A549 (cell line): ENCODE results near the gene MEST. TPM values are rescaled to one million over a fixed set of nuclear protein-coding genes. Genes with fewer than 3 reads are reported as not detected.

Source experiments
- ATAC-seq, 2 experiments: fragments of 200-7000 bp in 1 of 2; fragments of >200 bp in 1 of 2; cut with Nextera tagmentation in 1 of 2; cut with Tn5 transposase in 1 of 2; 3 replicates each; pipeline versions ENCODE4 v1.8.0 to v1.9.1; 2018 to 2020; ENCODE audit warnings: mild to moderate bottlenecking in 1 of 2, moderate library complexity in 1 of 2
- CTCF ChIA-PET: fragments of 300-600 bp; sonication (Branson Sonifier 250); formaldehyde crosslinking; extraction: SDS; loops from one replicate; lab custom pipeline; 2021; ENCODE audit warnings: antibody characterized with exemption, inconsistent platforms; lab: Yijun Ruan, JAX
- POLR2A ChIA-PET: fragments of 350-600 bp; formaldehyde crosslinking; extraction: SDS; loops from one replicate; lab custom pipeline; 2021; ENCODE audit warnings: antibody characterized with exemption, inconsistent platforms; lab: Yijun Ruan, JAX
- DNase-seq, 2 experiments: peaks; one replicate each; pipeline versions ENCODE4 v3.0.0 to v3.0.0-alpha.2; 2011 to 2016; ENCODE audit warnings: low read depth in 1 of 2, low spot score in 1 of 2
- FAIRE-seq: peaks from 2 replicates; lab custom pipeline; 2011; peaks lifted over from hg19 to GRCh38; lab: Jason Lieb, UNC
- H3K27ac ChIP-seq, 2 experiments: fragments of >200 bp; sonication (Bioruptor Twin); formaldehyde crosslinking; 3 replicates each; pipeline ENCODE4 v1.5.1; 2016 to 2017
- H3K4me1 ChIP-seq: fragments of >200 bp; sonication (Bioruptor Twin); formaldehyde crosslinking; 3 replicates; pipeline ENCODE4 v1.6.1; 2016
- H3K4me2 ChIP-seq: fragments of >200 bp; sonication (Bioruptor Twin); formaldehyde crosslinking; 3 replicates; pipeline ENCODE4 v1.6.1; 2016
- H3K4me3 ChIP-seq: fragments of >200 bp; sonication (Bioruptor Twin); formaldehyde crosslinking; 3 replicates; pipeline ENCODE4 v1.5.1; 2016
- H3K9me3 ChIP-seq: fragments of >200 bp; sonication (Bioruptor Twin); formaldehyde crosslinking; 3 replicates; pipeline ENCODE4 v1.6.1; 2016
- CEBPB ChIP-seq, 2 experiments: fragments of >200 bp in 1 of 2; sonication (Bioruptor Twin) in 1 of 2; formaldehyde crosslinking in 1 of 2; IDR thresholded peaks; 2 replicates each; pipeline ENCODE4 v1.6.1; 2012 to 2016
- CHD4 ChIP-seq: fragments of 200-600 bp; sonication (generic); IDR thresholded peaks from 2 replicates; pipeline ENCODE4 v1.6.1; 2016; ENCODE audit warnings: antibody characterized with exemption, mild to moderate bottlenecking, borderline replicate concordance
- EP300 ChIP-seq, 2 experiments: fragments of >200 bp; sonication (Bioruptor Twin); formaldehyde crosslinking; IDR thresholded peaks; 2 replicates in 1 of 2; 3 replicates in 1 of 2; pipeline ENCODE4 v1.6.1; 2016 to 2017
- ESRRA ChIP-seq: fragments of 150-350 bp; IDR thresholded peaks from 2 replicates; pipeline ENCODE4 v1.6.1; 2014; ENCODE audit warnings: mild to moderate bottlenecking, low read length, borderline replicate concordance
- FOSL2 ChIP-seq, 2 experiments: fragments of 450-650 bp in 1 of 2; fragments of >200 bp in 1 of 2; sonication (Bioruptor Twin) in 1 of 2; formaldehyde crosslinking; IDR thresholded peaks; 2 replicates each; pipeline versions ENCODE4 v1.5.0 to v1.6.1; 2016 to 2020; ENCODE audit warnings: mild to moderate bottlenecking in 1 of 2, moderate library complexity in 1 of 2
- FOXS1 ChIP-seq: fragments of 250-450 bp; sonication (Bioruptor Pico); IDR thresholded peaks from 2 replicates; pipeline ENCODE4 v1.5.0; 2020; ENCODE audit warnings: mild to moderate bottlenecking, moderate library complexity
- GATA3 ChIP-seq: IDR thresholded peaks from 2 replicates; pipeline ENCODE4 v1.6.1; 2012; ENCODE audit warnings: borderline replicate concordance
- HOXA7 ChIP-seq: fragments of 250-450 bp; sonication (Bioruptor Pico); IDR thresholded peaks from 2 replicates; pipeline ENCODE4 v1.5.0; 2020; ENCODE audit warnings: mild to moderate bottlenecking, moderate library complexity
- HOXB5 ChIP-seq: fragments of 250-450 bp; sonication (Bioruptor Pico); IDR thresholded peaks from 2 replicates; pipeline ENCODE4 v1.5.0; 2020; ENCODE audit warnings: mild to moderate bottlenecking, moderate library complexity
- MAFK ChIP-seq: fragments of 450-650 bp; IDR thresholded peaks from 2 replicates; pipeline ENCODE4 v1.6.1; 2014; ENCODE audit not compliant: partially characterized antibody
- MYC ChIP-seq: IDR thresholded peaks from 2 replicates; pipeline ENCODE4 v1.6.1; 2012; ENCODE audit warnings: mild to moderate bottlenecking, inconsistent platforms, low read length, improper control_type of control experiment, borderline replicate concordance
- NFE2L2 ChIP-seq: fragments of 150-350 bp; conservative IDR thresholded peaks from 2 replicates; pipeline ENCODE4 v1.6.1; 2014; ENCODE audit warnings: low read length
- PHF8 ChIP-seq: fragments of 200-600 bp; sonication (generic); IDR thresholded peaks from 2 replicates; pipeline ENCODE4 v1.6.1; 2016; ENCODE audit warnings: low read depth, mild to moderate bottlenecking, antibody characterized with exemption, moderate library complexity, borderline replicate concordance
- POLR2AphosphoS2 ChIP-seq: conservative IDR thresholded peaks from 2 replicates; pipeline ENCODE4 v1.6.1; 2012; ENCODE audit warnings: low read length, improper control_type of control experiment, inconsistent platforms
- RNF2 ChIP-seq: fragments of 200-600 bp; sonication (generic); IDR thresholded peaks from 2 replicates; pipeline ENCODE4 v1.6.1; 2016; ENCODE audit warnings: low read depth, mild to moderate bottlenecking, antibody characterized with exemption, moderate library complexity, borderline replicate concordance
- SREBF2 ChIP-seq: fragments of 450-650 bp; IDR thresholded peaks from 2 replicates; pipeline ENCODE4 v1.6.1; 2014; ENCODE audit warnings: mild to moderate bottlenecking, moderate library complexity
- TFCP2L1 ChIP-seq: fragments of 250-450 bp; sonication (Bioruptor Pico); IDR thresholded peaks from 2 replicates; pipeline ENCODE4 v1.5.0; 2021; ENCODE audit warnings: mild to moderate bottlenecking
- ZC3H11A ChIP-seq: fragments of 450-650 bp; IDR thresholded peaks from 2 replicates; pipeline ENCODE4 v1.6.1; 2014; ENCODE audit warnings: antibody characterized with exemption, mild to moderate bottlenecking
- ZNF302 ChIP-seq: fragments of 250-450 bp; sonication (Bioruptor Pico); IDR thresholded peaks from 2 replicates; pipeline ENCODE4 v1.9.0; 2021; ENCODE audit warnings: inconsistent platforms, mild to moderate bottlenecking, moderate library complexity
- ZSCAN20 ChIP-seq: fragments of 250-450 bp; sonication (Bioruptor Pico); IDR thresholded peaks from 2 replicates; pipeline ENCODE4 v1.8.0; 2022; ENCODE audit warnings: mild to moderate bottlenecking, moderate library complexity
- WGBS: methylation state at CpG from one replicate; pipeline ENCODE4 v1.1.6; 2017; ENCODE audit errors: missing lambda C conversion rate; 5-methylcytosine and 5-hydroxymethylcytosine counted together
- polyA plus RNA-seq, 4 experiments: library from polyadenylated mRNA; depleted of rRNA in 3 of 4; stranded (reverse); fragments of >200 nt; fragmentation: RNase III in 1 of 4; extraction: RNeasy Plus Mini Kit Qiagen cat#74134 plus additional on column Dnase treatment in 1 of 4; gene quantifications; 2 replicates in 3 of 4; 3 replicates in 1 of 4; pipeline ENCODE4 v1.2.3, GENCODE V29; 2011 to 2017
- TF ChIP-seq, protein P1 (sequence below): fragments of >200 bp; sonication (Bioruptor Twin); formaldehyde crosslinking; IDR thresholded peaks from 3 replicates; pipeline ENCODE4 v1.6.1; 2016
- TF ChIP-seq, protein P2 (sequence below): fragments of 200-600 bp; sonication (generic); IDR thresholded peaks from 2 replicates; pipeline ENCODE4 v1.6.1; 2016; ENCODE audit warnings: antibody characterized with exemption, mild to moderate bottlenecking, moderate library complexity

The MEST gene
- polyA plus RNA-seq, 2 of the 4 experiments (the other 2 are of a cell fraction) = 31.2 to 85.1 TPM

DNA sequence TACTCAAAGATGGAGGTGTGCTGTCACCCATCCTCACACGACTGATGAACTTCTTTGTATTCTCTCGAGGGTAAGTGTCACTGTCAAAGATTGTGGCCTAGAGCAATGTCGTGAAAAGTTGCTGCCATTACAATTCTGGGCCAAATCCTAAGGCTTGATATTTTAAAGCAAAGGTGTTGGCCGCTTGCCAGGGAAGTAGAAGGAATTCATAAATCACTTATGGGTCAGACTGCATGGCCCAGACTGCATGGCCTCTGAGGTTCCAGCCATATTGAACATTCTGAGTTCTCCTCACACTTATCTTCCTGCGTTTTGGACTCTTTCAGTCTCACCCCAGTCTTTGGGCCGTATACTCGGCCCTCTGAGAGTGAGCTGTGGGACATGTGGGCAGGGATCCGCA lies 8.6 kb downstream of the MEST start:
- WGBS = 82% methylated on average over 8 of the region's 8 CpGs
- TF ChIP-seq PHF8 (no peak), POLR2AphosphoS2 (no peak), ZNF302 (no peak), TFCP2L1 (CRISPR knock-in tag) (no peak), ZC3H11A (no peak), SREBF2 (no peak), FOXS1 (CRISPR knock-in tag) (no peak), NFE2L2 (no peak), HOXB5 (no peak), GATA3 (no peak), RNF2 (no peak), ESRRA (no peak), FOSL2 (IDR thresholded peaks at IDR 0.05) (no peak), FOSL2 (CRISPR knock-in tag; IDR thresholded peaks at IDR 0.05) (no peak)
- TF ChIP-seq, protein P1, sequence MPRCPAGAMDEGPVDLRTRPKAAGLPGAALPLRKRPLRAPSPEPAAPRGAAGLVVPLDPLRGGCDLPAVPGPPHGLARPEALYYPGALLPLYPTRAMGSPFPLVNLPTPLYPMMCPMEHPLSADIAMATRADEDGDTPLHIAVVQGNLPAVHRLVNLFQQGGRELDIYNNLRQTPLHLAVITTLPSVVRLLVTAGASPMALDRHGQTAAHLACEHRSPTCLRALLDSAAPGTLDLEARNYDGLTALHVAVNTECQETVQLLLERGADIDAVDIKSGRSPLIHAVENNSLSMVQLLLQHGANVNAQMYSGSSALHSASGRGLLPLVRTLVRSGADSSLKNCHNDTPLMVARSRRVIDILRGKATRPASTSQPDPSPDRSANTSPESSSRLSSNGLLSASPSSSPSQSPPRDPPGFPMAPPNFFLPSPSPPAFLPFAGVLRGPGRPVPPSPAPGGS = no peak
- FAIRE-seq = no peak

DNA sequence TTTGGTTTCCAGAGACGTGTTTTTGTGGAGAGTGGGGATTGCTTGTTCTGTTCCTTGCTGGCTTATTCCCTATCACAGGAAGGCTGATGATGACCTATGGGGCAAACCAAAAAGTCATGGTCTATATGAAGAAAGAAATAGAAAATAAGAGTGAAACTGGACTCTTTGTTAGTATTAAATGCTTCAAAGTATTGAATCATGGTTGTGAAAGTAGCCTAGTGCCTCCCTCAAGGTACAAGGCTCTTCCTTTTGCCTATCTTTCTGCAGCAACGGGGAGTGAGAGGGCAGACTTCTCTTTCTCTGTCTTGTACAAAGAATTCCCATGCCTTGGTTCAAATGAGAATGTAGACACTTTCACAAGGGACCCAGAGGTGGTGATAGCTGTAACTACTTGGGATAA lies 9.0 kb downstream of the MEST start:
- H3K9me3 ChIP-seq = no peaks in the 10 kb centered on the region
- H3K4me2 ChIP-seq = no peak overlapping the region
- no peaks in the 10 kb centered on the region for H3K4me1 ChIP-seq
- POLR2A ChIA-PET = no interaction called here
- ATAC-seq (no peak), DNase-seq (no peak)
- no peak for TF ChIP-seq HOXA7
- no peak for TF ChIP-seq SREBF2
- TF ChIP-seq CEBPB (IDR thresholded peaks at IDR 0.05) = no peak
- TF ChIP-seq GATA3 = no peak
- TF ChIP-seq ZSCAN20 (CRISPR knock-in tag) = no peak
- no peak for TF ChIP-seq MYC
- TF ChIP-seq MAFK = no peak
- TF ChIP-seq RNF2 = no peak
- no peak for TF ChIP-seq ESRRA
- no peak for TF ChIP-seq EP300 (IDR thresholded peaks at IDR 0.05)
- TF ChIP-seq, protein P2, sequence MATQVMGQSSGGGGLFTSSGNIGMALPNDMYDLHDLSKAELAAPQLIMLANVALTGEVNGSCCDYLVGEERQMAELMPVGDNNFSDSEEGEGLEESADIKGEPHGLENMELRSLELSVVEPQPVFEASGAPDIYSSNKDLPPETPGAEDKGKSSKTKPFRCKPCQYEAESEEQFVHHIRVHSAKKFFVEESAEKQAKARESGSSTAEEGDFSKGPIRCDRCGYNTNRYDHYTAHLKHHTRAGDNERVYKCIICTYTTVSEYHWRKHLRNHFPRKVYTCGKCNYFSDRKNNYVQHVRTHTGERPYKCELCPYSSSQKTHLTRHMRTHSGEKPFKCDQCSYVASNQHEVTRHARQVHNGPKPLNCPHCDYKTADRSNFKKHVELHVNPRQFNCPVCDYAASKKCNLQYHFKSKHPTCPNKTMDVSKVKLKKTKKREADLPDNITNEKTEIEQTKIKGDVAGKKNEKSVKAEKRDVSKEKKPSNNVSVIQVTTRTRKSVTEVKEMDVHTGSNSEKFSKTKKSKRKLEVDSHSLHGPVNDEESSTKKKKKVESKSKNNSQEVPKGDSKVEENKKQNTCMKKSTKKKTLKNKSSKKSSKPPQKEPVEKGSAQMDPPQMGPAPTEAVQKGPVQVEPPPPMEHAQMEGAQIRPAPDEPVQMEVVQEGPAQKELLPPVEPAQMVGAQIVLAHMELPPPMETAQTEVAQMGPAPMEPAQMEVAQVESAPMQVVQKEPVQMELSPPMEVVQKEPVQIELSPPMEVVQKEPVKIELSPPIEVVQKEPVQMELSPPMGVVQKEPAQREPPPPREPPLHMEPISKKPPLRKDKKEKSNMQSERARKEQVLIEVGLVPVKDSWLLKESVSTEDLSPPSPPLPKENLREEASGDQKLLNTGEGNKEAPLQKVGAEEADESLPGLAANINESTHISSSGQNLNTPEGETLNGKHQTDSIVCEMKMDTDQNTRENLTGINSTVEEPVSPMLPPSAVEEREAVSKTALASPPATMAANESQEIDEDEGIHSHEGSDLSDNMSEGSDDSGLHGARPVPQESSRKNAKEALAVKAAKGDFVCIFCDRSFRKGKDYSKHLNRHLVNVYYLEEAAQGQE = no peak
- no peak for TF ChIP-seq CHD4
- TF ChIP-seq, all 56 proteins: peak for 0
- CTCF ChIA-PET = interaction anchor here (1.4 kb wide), 1 partner anchor 25 kb away, joined by 3 read pairs; no protein-coding TSS in a partner anchor
- H3K27ac ChIP-seq = no peak overlapping the region
- 73% methylated on average over 2 of the region's 2 CpGs for WGBS
- no peak for FAIRE-seq
- no peak overlapping the region for H3K4me3 ChIP-seq

More for the DNA sequence above, 8.6 kb downstream of the MEST start:
- Histone ChIP-seq H3K4me3 (no peak overlapping the region), H3K9me3 (no peaks in the 10 kb centered on the region), H3K27ac (no peak overlapping the region), H3K4me1 (no peaks in the 10 kb centered on the region), H3K4me2 (no peak overlapping the region)
- ATAC-seq (no peak), DNase-seq (no peak)
- POLR2A ChIA-PET = no interaction called here
- CTCF ChIA-PET = interaction anchor here (1.4 kb wide), 1 partner anchor 24 kb away, joined by 3 read pairs; no protein-coding TSS in a partner anchor
